HK-2 (cell line): ENCODE data around the gene RTCA.
"Not testable (repeated sequence)": the region's sequence is repeated elsewhere in the genome, so short reads cannot be mapped to it uniquely, and the experiment has no call there.

Experiments
- DNase-seq: peaks from one replicate; pipeline ENCODE4 v3.0.0-alpha.2; 2018; ENCODE audit not compliant: unreplicated experiment

RTCA gene

GRCh38 chr1:100258427-100258826, 7.6 kb upstream of the RTCA start:
- not testable (repeated sequence) for DNase-seq

GRCh38 chr1:100261686-100262085, 4.3 kb upstream of the RTCA start:
- DNase-seq = no peak

GRCh38 chr1:100264081-100264480, 1.9 kb upstream of the RTCA start:
- DNase-seq = not testable (repeated sequence)

GRCh38 chr1:100265562-100265930, 470 bp upstream of the RTCA start:
- no peak for DNase-seq

GRCh38 chr1:100266741-100267140, 725 bp downstream of the RTCA start:
- no peak for DNase-seq

- no peak for DNase-seq
Observed at GRCh38 chr1:100267284-100267683, 1.3 kb downstream of the RTCA start.

GRCh38 chr1:100268202-100268601, 2.2 kb downstream of the RTCA start:
- no peak for DNase-seq

- no peak for DNase-seq
Observed at GRCh38 chr1:100277866-100278265, 11.8 kb downstream of the RTCA start.

- DNase-seq = no peak
Observed at GRCh38 chr1:100279358-100279923, 13.4 kb downstream of the RTCA start.

- DNase-seq = no peak
Observed at GRCh38 chr1:100279954-100280682, 14.1 kb downstream of the RTCA start.

- no peak for DNase-seq
Observed at GRCh38 chr1:100284591-100284990, 18.6 kb downstream of the RTCA start.

GRCh38 chr1:100287162-100287561, 21.1 kb downstream of the RTCA start:
- DNase-seq = no peak

- no peak for DNase-seq
Observed at GRCh38 chr1:100290291-100290690, 24.3 kb downstream of the RTCA start.

GRCh38 chr1:100292711-100293110, 26.7 kb downstream of the RTCA start:
- DNase-seq = no peak

- no peak for DNase-seq
Observed at GRCh38 chr1:100296140-100296539, 30.1 kb downstream of the RTCA start.

GRCh38 chr1:100296997-100297396, 31.0 kb downstream of the RTCA start:
- DNase-seq = not testable (repeated sequence)

- no peak for DNase-seq
Observed at GRCh38 chr1:100298512-100298911, 32.5 kb downstream of the RTCA start.

- no peak for DNase-seq
Observed at GRCh38 chr1:100299521-100300222, 33.7 kb downstream of the RTCA start.

- no peak for DNase-seq
Observed at GRCh38 chr1:100300691-100301090, 34.7 kb downstream of the RTCA start.

- no peak for DNase-seq
Observed at GRCh38 chr1:100302739-100303138, 36.7 kb downstream of the RTCA start.

- DNase-seq = no peak
Observed at GRCh38 chr1:100304227-100304626, 38.2 kb downstream of the RTCA start.

- DNase-seq = no peak
Observed at GRCh38 chr1:100304921-100305320, 38.9 kb downstream of the RTCA start.

- DNase-seq = no peak
Observed at GRCh38 chr1:100305954-100306353, 39.9 kb downstream of the RTCA start.
